Duodenal mucosa (tissue), 2 donors: Measurements from ENCODE around the gene PRRX1.
A peak's percentile ranks its signal among the peaks of the same experiment; 100 is the strongest.

Experiments used
- H3K27ac ChIP-seq: one replicate; pipeline ENCODE4 v1.7.0; 2013; ENCODE audit warnings: low read depth, low read length
- H3K27me3 ChIP-seq, 2 donors: one replicate each; pipeline ENCODE4 v1.7.0; 2013; ENCODE audit warnings: low read length in 2 of 2, control low read depth in 1 of 2; ENCODE audit not compliant: insufficient read depth in 2 of 2, control insufficient read depth in 1 of 2
- H3K36me3 ChIP-seq, 2 donors: one replicate each; pipeline ENCODE4 v1.7.0; 2013; ENCODE audit warnings: low read length in 2 of 2, control low read depth in 1 of 2; ENCODE audit not compliant: insufficient read depth in 2 of 2, control insufficient read depth in 1 of 2
- H3K4me1 ChIP-seq, 2 donors: one replicate each; pipeline ENCODE4 v1.7.0; 2013; ENCODE audit warnings: low read length in 2 of 2, control low read depth in 1 of 2; ENCODE audit not compliant: insufficient read depth in 2 of 2, control insufficient read depth in 1 of 2
- H3K4me3 ChIP-seq, 2 donors: one replicate each; pipeline ENCODE4 v1.7.0; 2013; ENCODE audit warnings: low read length in 2 of 2, low read depth in 1 of 2
- H3K9ac ChIP-seq, 2 donors: one replicate each; pipeline ENCODE4 v1.7.0; 2013; ENCODE audit warnings: low read length in 2 of 2, low read depth in 1 of 2
- H3K9me3 ChIP-seq, 2 donors: one replicate each; pipeline ENCODE4 v1.7.0; 2013; ENCODE audit warnings: low read length in 2 of 2, control low read depth in 1 of 2; ENCODE audit not compliant: control insufficient read depth in 1 of 2

PRRX1 gene

DNA sequence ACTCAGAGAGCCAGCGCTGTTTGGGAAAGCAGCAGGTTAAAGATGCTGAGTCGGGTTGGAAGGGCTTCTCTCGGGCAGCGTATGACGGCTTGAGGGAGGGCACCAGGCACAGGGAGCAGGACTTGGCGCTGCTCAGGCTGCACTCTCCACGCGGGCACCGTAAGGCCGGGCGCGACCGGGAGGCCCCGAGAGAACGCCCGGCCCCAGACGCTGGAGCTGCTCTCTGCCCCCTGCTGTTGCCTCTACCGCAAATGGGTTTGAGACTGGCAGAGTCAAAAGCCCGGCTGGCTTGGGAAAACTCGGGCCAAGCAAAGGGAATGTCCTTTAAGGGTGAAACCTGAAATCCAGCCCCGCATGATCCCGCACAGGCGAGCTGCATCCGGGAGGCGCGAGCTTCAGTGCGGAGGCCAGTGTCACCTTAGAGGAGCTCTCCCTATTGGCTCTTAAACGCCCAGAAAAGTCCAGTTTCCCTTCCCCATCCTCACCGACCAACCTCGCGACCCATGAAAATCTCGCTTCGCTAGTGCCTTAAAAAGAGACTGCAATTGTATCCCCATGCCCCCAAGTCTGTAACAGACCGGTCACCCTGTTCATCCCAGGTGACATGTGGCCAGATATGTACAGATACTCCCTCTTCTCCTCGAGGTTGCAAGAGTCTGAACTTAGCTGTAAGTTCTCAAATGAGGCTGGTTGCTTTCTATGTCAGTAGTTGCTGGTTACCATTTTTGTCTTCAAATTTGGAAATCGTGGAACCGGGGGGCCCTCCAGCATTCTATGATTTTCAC lies 1.1 kb downstream of the PRRX1 start:
- H3K27ac ChIP-seq: no peak overlapping the region
- H3K27me3 ChIP-seq: peaks cover 72 to 93% of the 10 kb centered on the region in 2 donors
- H3K36me3 ChIP-seq: no peaks in the 10 kb centered on the region
- H3K4me3 ChIP-seq: peak overlapping the region; percentile 34 to 50
- H3K9ac ChIP-seq: no peak overlapping the region
- H3K9me3 ChIP-seq: no peaks in the 10 kb centered on the region
- peaks cover 0 to 7% of the 10 kb centered on the region in 2 donors for H3K4me1 ChIP-seq

DNA sequence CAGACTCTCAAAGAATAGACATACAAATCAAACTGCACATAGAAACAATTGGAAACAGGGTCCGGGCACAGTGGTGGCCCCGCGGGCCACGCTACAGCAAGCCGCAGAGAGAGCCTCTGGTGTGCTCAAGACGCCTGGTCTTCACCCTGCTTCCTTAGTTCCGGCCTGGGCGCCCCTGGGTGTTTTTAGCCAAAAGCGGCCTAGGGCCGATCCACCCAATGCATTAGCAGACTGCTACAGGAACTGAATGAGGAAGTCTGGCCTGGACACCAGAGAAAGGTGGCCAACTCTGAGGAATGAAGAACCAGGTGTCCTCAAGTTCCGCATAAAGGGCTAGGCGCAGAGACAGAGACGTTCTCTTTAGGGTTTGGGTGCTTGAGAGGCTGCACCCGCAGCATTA lies 1.7 kb downstream of the PRRX1 start:
- H3K9ac ChIP-seq: no peak overlapping the region
- no peak overlapping the region for H3K4me3 ChIP-seq
- H3K4me1 ChIP-seq: peaks cover 0 to 7% of the 10 kb centered on the region in 2 donors
- H3K36me3 ChIP-seq: no peaks in the 10 kb centered on the region
- H3K27ac ChIP-seq: no peak overlapping the region
- H3K27me3 ChIP-seq: peaks cover 77 to 93% of the 10 kb centered on the region in 2 donors
- H3K9me3 ChIP-seq: no peaks in the 10 kb centered on the region

DNA sequence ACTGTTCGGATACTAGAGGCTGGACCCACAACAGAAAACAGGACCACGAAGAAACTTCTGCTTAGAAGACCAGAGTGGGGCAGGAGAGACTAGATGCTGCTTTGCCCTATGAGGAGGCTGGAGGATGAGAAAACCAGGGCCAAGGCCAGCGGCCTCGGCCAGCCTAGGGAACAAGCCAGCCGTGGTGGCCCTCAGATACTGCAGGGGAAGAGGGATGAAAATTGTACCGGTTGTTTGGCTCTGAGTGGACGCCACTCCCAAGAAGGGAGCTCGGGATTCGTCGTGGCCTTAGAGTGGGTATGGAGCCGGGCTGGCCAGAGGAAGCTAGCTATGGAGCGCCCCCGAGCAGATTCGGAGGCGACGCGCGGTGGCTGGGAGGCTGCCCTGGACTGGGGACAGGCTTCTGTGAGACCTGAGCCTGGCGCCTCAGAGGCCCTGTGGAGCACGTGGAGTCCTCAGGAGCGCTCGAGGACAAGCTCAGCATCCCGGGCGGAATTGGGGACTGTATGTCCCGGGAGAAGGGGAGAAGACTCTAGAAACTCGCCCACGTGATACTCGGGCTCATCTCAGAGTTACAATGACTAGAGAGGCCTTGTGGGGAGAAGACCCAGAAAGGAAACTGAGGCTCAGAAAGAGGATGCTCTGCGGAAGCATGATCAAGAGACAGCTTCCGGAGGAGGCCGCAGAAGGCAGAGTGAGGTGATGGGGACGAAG lies 2.8 kb downstream of the PRRX1 start:
- no peaks in the 10 kb centered on the region for H3K36me3 ChIP-seq
- no peak overlapping the region for H3K4me3 ChIP-seq
- H3K27ac ChIP-seq: no peak overlapping the region
- H3K27me3 ChIP-seq: peaks cover 81 to 95% of the 10 kb centered on the region in 2 donors
- no peaks in the 10 kb centered on the region for H3K9me3 ChIP-seq
- H3K4me1 ChIP-seq: peaks cover 0 to 7% of the 10 kb centered on the region in 2 donors
- H3K9ac ChIP-seq: no peak overlapping the region

DNA sequence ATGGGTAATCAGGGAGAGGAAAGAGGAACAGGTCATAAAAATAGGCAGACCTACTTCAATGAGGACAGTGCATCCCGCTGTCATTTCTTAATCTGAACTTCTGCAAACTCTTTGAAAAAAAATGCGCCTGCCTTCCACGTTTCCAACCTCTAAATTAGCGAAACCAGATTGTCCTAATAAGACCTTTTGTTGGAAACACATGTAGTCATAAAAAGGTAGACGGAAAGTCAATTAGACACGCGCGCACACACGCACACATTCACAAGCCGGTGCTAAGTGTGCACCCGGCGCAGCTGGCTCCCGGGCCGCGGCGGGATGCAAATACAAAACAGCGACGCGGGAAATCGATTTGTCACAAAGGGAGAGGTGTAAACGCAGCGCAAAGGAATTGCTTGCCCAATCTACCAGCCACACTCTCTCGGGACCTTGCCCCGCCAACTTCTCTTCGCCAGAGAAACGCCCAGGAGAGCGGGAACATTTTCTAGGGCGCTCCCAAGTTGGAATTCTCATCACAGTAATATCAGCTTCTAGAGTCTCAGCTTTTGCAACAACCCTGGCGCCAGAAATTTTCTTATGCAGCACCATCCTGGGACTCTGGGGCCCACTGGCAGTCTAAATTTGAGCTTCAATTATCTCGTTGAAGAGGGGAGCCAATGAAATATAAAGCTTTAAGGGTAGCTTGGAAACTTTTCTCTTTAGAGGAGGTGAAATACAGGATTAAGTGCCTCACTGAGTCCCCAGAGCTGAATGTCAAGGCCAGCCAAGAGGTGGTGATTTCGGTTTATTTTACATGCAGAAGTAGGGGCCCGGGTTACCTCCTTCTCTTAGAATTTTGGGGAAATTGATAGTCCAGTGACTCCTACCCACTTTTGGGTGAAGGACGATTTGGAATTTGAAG lies 4.5 kb downstream of the PRRX1 start:
- no peaks in the 10 kb centered on the region for H3K9me3 ChIP-seq
- peaks cover 0 to 5% of the 10 kb centered on the region in 2 donors for H3K4me1 ChIP-seq
- H3K4me3 ChIP-seq: no peak overlapping the region
- peaks cover 69 to 91% of the 10 kb centered on the region in 2 donors for H3K27me3 ChIP-seq
- H3K9ac ChIP-seq: no peak overlapping the region
- no peak overlapping the region for H3K27ac ChIP-seq
- no peaks in the 10 kb centered on the region for H3K36me3 ChIP-seq

DNA sequence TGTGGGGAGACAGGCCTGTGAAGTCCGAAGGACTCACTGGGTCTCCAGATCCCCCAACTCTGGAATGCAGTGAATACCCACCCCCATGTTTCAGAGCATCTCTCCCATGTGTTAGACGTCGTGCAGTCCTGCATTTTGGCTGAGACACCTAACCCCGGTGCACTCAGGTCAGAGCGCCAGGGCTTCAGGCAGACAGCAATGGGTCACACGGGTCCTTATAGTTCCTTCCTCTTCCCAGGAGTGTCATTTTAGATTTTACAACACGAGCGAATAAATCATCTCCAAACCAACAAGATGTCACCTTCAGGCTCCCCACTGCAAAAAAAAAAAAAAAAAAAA lies 5.1 kb downstream of the PRRX1 start:
- no peaks in the 10 kb centered on the region for H3K9me3 ChIP-seq
- H3K27me3 ChIP-seq: peaks cover 70 to 88% of the 10 kb centered on the region in 2 donors
- no peaks in the 10 kb centered on the region for H3K36me3 ChIP-seq
- no peak overlapping the region for H3K4me3 ChIP-seq
- no peak overlapping the region for H3K9ac ChIP-seq
- H3K4me1 ChIP-seq: peaks cover 0 to 5% of the 10 kb centered on the region in 2 donors
- H3K27ac ChIP-seq: no peak overlapping the region

DNA sequence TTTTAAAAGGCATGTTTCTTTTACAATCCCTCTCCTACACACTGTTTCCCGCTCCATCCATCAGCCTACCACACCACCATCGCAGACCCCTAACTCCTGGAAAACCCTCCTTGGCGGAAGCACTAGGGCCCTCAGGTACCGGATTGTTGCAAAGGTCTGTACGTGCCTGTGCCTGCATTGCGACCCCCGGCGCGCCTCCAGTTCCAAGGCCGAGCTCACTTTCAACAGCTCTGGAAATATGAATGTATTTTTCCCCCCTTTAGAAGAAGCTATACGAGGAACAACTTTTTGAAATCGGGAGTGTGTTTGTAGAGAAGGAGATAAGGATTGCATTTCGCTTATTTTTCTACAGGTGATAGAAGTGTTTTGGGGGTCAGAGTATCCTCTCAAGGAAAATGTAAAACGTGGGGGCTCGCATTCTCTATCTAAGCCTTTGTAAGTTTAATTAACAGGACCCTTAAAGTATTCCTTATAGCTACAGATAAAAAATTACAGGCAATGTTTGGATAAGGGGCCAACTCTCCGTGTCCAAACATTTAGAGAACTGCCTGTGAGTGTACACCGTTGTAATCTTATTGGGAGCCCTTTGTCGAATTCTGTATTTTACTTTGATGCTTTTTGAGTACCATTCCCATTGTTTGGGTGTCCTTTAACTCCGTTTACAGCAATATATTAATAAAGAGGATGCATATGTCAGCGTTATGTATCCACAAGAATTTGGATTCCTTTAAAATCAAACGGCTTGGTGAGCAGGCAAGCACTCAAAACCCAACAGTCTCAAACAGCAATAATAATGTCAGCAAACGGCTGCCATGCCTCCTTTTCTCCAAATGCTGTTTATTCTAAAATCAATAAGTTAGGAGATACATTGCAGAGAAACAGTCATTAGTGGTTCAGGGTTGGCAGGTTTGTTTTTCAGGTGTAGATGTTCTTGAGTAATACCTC lies 5.9 kb downstream of the PRRX1 start:
- H3K9ac ChIP-seq: no peak overlapping the region
- H3K4me3 ChIP-seq: no peak overlapping the region
- H3K27ac ChIP-seq: no peak overlapping the region
- no peaks in the 10 kb centered on the region for H3K4me1 ChIP-seq
- no peaks in the 10 kb centered on the region for H3K36me3 ChIP-seq
- no peaks in the 10 kb centered on the region for H3K9me3 ChIP-seq
- H3K27me3 ChIP-seq: peaks cover 64 to 82% of the 10 kb centered on the region in 2 donors

DNA sequence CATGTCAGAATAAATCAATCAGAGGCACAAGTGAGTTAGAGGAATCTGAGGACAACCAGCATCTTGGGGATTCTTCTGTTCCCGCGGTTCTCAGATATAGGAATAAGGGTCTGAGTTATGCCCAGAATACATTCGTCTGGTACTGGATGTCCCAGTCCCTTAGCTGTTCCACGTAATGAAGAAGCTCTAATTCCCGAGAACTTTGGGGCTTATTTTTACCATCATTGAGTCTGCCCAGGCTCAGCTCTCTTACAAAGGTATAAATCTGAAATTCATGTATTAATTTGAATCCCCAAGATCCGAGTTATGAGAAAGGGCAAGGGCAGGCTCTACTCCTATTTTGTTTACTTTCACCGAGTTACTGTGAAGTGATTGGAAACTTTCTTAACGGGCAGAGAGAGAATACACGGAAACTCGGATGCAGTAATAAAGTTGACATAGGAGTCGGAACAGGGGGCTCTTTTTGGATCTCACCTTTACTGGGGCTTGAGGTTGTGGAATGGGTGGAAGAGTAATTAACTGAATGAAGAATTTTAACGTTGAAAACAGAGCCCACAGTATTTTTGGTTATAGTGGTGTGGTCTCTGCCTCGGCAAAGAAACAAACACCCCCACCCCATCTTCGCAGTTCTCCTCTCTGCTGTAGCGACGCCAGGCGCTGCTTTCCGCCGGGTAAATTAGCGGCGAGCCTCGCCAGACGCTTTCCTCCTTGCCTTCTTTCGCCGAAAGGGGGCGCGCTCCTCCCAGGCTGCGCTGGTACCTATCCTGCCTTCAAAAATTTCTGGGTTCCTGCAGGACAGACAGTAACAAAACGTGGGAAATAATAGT lies 7.1 kb downstream of the PRRX1 start:
- peaks cover 55 to 71% of the 10 kb centered on the region in 2 donors for H3K27me3 ChIP-seq

DNA sequence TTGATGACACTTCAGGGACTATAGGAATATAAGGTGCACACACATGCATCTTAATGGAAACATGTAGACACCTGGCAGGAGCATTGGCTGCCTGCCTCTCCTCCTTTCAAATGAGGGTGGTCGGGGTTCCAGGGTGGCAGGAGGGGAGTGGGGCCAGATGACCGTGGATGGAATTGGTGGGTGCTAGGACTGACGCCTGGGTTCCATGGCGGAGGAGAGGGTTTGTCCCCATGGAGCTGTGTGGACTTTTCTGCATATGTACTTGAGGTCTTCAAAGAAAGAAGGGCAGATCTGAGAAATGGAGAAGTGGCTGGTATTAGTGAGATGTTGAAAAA lies 7.7 kb downstream of the PRRX1 start:
- H3K9me3 ChIP-seq: no peaks in the 10 kb centered on the region
- no peak overlapping the region for H3K4me3 ChIP-seq
- H3K4me1 ChIP-seq: no peaks in the 10 kb centered on the region
- H3K27ac ChIP-seq: no peak overlapping the region
- no peak overlapping the region for H3K9ac ChIP-seq
- peaks cover 52 to 66% of the 10 kb centered on the region in 2 donors for H3K27me3 ChIP-seq
- H3K36me3 ChIP-seq: no peaks in the 10 kb centered on the region

More for the DNA sequence above, 7.1 kb downstream of the PRRX1 start:
- Histone ChIP-seq H3K4me1 (no peaks in the 10 kb centered on the region), H3K4me3 (no peak overlapping the region), H3K27ac (no peak overlapping the region), H3K9me3 (no peaks in the 10 kb centered on the region), H3K9ac (no peak overlapping the region), H3K36me3 (no peaks in the 10 kb centered on the region)

DNA sequence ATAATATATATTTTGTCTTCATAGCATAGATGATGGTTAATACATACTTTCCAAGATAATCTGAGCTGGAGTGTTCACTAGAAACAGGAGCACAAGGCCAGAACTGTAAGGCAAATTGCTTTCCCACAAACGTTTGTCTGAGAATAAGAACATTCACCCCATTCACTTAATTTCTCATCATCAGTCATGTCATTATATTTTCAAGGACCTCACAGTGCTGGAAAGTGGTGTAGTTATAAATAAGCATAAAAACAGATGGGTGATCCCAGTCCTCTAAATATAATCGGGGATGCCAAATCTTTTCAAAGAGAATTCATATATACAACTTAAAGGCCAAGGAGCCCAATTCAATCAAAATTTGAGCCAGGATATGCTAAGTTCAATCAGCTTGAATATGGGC lies 8.4 kb downstream of the PRRX1 start:
- Histone ChIP-seq H3K9me3 (no peaks in the 10 kb centered on the region), H3K27me3 (peaks cover 48 to 59% of the 10 kb centered on the region in 2 donors), H3K36me3 (no peaks in the 10 kb centered on the region), H3K4me1 (no peaks in the 10 kb centered on the region), H3K4me3 (no peak overlapping the region), H3K27ac (no peak overlapping the region), H3K9ac (no peak overlapping the region)
